H9 (cell line): ENCODE results near the gene EXOC2. TPM values are rescaled to one million over a fixed set of nuclear protein-coding genes. Genes with fewer than 3 reads are reported as not detected.

Source experiments
- DNase-seq: peaks from one replicate; pipeline ENCODE4 v3.0.0-alpha.2; 2017
- H2AFZ ChIP-seq: one replicate; pipeline ENCODE4 v1.6.1; 2013; ENCODE audit warnings: mild to moderate bottlenecking, low read length, control low read depth, moderate library complexity
- H2AK5ac ChIP-seq: 2 replicates; pipeline ENCODE4 v1.6.1; 2013; ENCODE audit warnings: low read length, control low read depth, mixed read lengths; ENCODE audit not compliant: insufficient read length
- H2BK120ac ChIP-seq: one replicate; pipeline ENCODE4 v1.6.1; 2013; ENCODE audit warnings: low read depth, mild to moderate bottlenecking, low read length, control low read depth, inconsistent platforms; ENCODE audit not compliant: poor library complexity, severe bottlenecking
- H2BK12ac ChIP-seq: 2 replicates; pipeline ENCODE4 v1.6.1; 2013; ENCODE audit warnings: low read length, control low read depth, mixed read lengths, low read depth; ENCODE audit not compliant: insufficient read length
- H2BK15ac ChIP-seq: 2 replicates; pipeline ENCODE4 v1.6.1; 2013; ENCODE audit warnings: low read depth, low read length, control low read depth
- H2BK20ac ChIP-seq: one replicate; pipeline ENCODE4 v1.6.1; 2013; ENCODE audit warnings: low read depth, mild to moderate bottlenecking, low read length, control low read depth, inconsistent platforms; ENCODE audit not compliant: poor library complexity, severe bottlenecking
- H2BK5ac ChIP-seq: 2 replicates; pipeline ENCODE4 v1.6.1; 2013; ENCODE audit warnings: low read length, control low read depth, mixed read lengths; ENCODE audit not compliant: insufficient read length
- H3K14ac ChIP-seq: 2 replicates; pipeline ENCODE4 v1.6.1; 2013; ENCODE audit warnings: low read length, control low read depth; ENCODE audit not compliant: insufficient read depth
- H3K18ac ChIP-seq: 2 replicates; pipeline ENCODE4 v1.6.1; 2013; ENCODE audit warnings: low read depth, mild to moderate bottlenecking, mixed read lengths, low read length, control low read depth; ENCODE audit not compliant: insufficient read length
- H3K23ac ChIP-seq: 2 replicates; pipeline ENCODE4 v1.6.1; 2013; ENCODE audit warnings: low read length, control low read depth, mixed read lengths, low read depth; ENCODE audit not compliant: insufficient read length
- H3K23me2 ChIP-seq: 2 replicates; pipeline ENCODE4 v1.6.1; 2013; ENCODE audit warnings: low read depth, mild to moderate bottlenecking, mixed read lengths, low read length, control low read depth; ENCODE audit not compliant: insufficient read length, poor library complexity, severe bottlenecking
- H3K27ac ChIP-seq: 2 replicates; pipeline ENCODE4 v1.5.1; 2013; ENCODE audit warnings: low read length, control low read depth, mixed read lengths, low read depth; ENCODE audit not compliant: insufficient read length
- H3K27me3 ChIP-seq: 2 replicates; pipeline ENCODE4 v1.6.1; 2013; ENCODE audit warnings: low read length, control low read depth, inconsistent platforms; ENCODE audit not compliant: insufficient read depth
- H3K4ac ChIP-seq: 2 replicates; pipeline ENCODE4 v1.6.1; 2013; ENCODE audit warnings: low read depth, mild to moderate bottlenecking, control low read depth, inconsistent platforms, low read length, moderate library complexity
- H3K4me1 ChIP-seq: 2 replicates; pipeline ENCODE4 v1.6.1; 2013; ENCODE audit warnings: low read length, control low read depth, inconsistent platforms; ENCODE audit not compliant: insufficient read depth
- H3K4me2 ChIP-seq: 2 replicates; pipeline ENCODE4 v1.6.1; 2013; ENCODE audit warnings: low read length, control low read depth, mixed read lengths; ENCODE audit not compliant: insufficient read length, insufficient read depth
- H3K56ac ChIP-seq: 2 replicates; pipeline ENCODE4 v1.6.1; 2013; ENCODE audit warnings: low read depth, mild to moderate bottlenecking, mixed read lengths, low read length, control low read depth; ENCODE audit not compliant: insufficient read length
- H3K79me1 ChIP-seq: 2 replicates; pipeline ENCODE4 v1.6.1; 2013; ENCODE audit warnings: low read depth, mild to moderate bottlenecking, moderate library complexity, low read length, control low read depth, inconsistent platforms; ENCODE audit not compliant: insufficient read depth, poor library complexity, severe bottlenecking
- H3K79me2 ChIP-seq: 2 replicates; pipeline ENCODE4 v1.6.1; 2013; ENCODE audit warnings: low read length, control low read depth, inconsistent platforms; ENCODE audit not compliant: insufficient read depth
- H3K9ac ChIP-seq: 2 replicates; pipeline ENCODE4 v1.6.1; 2013; ENCODE audit warnings: low read length, control low read depth, mixed read lengths; ENCODE audit not compliant: insufficient read length; ENCODE audit errors: extremely low read depth
- H3K9me3 ChIP-seq: one replicate; pipeline ENCODE4 v1.6.1; 2013; ENCODE audit warnings: low read depth, low read length, inconsistent platforms; ENCODE audit not compliant: control insufficient read depth
- H3T11ph ChIP-seq: one replicate; pipeline ENCODE4 v1.6.1; 2013; ENCODE audit warnings: mild to moderate bottlenecking, low read length, control low read depth, inconsistent platforms
- H4K20me1 ChIP-seq: one replicate; pipeline ENCODE4 v1.6.1; 2013; ENCODE audit not compliant: control insufficient read depth, insufficient read length, insufficient read depth
- H4K5ac ChIP-seq: 2 replicates; pipeline ENCODE4 v1.6.1; 2013; ENCODE audit warnings: low read depth, mild to moderate bottlenecking, mixed read lengths, low read length, control low read depth; ENCODE audit not compliant: insufficient read length
- H4K8ac ChIP-seq: replicated peaks from 2 replicates; pipeline ENCODE4 v1.6.1; 2013; ENCODE audit warnings: low read length, control low read depth, mixed read lengths, low read depth; ENCODE audit not compliant: insufficient read length
- H4K91ac ChIP-seq: 2 replicates; pipeline ENCODE4 v1.6.1; 2013; ENCODE audit warnings: low read depth, mild to moderate bottlenecking, moderate library complexity, mixed read lengths, low read length, control low read depth; ENCODE audit not compliant: insufficient read length
- H3K27ac Mint-ChIP-seq, 3 experiments: 2 replicates in 2 of 3; 3 replicates in 1 of 3; pipeline ENCODE4 v1.8.0; 2020 to 2021; ENCODE audit warnings: mixed read lengths in 3 of 3, mild to moderate bottlenecking in 1 of 3, moderate library complexity in 1 of 3
- H3K27me3 Mint-ChIP-seq: 2 replicates; pipeline ENCODE4 v1.8.0; 2021; ENCODE audit warnings: low read depth, mild to moderate bottlenecking, moderate library complexity, mixed read lengths
- H3K36me3 Mint-ChIP-seq, 3 experiments: 2 replicates in 2 of 3; 3 replicates in 1 of 3; pipeline ENCODE4 v1.8.0; 2020 to 2021; ENCODE audit warnings: low read depth in 3 of 3, mixed read lengths in 3 of 3; ENCODE audit not compliant: insufficient read depth in 1 of 3
- H3K4me1 Mint-ChIP-seq, 2 experiments: 2 replicates each; pipeline ENCODE4 v1.8.0; 2020; ENCODE audit warnings: mixed read lengths in 2 of 2
- H3K4me3 Mint-ChIP-seq, 2 experiments: 2 replicates in 1 of 2; 3 replicates in 1 of 2; pipeline ENCODE4 v1.8.0; 2020 to 2021; ENCODE audit warnings: mild to moderate bottlenecking in 2 of 2, mixed read lengths in 2 of 2, moderate library complexity in 1 of 2
- H3K9me3 Mint-ChIP-seq, 2 experiments: 2 replicates in 1 of 2; 3 replicates in 1 of 2; pipeline ENCODE4 v1.8.0; 2020; ENCODE audit warnings: mild to moderate bottlenecking in 2 of 2, mixed read lengths in 2 of 2, moderate library complexity in 1 of 2
- WGBS: extraction: QIAGEN DNeasy Blood & Tissue Kit; methylation state at CpG from one replicate; pipeline ENCODE4 v1.1.7; 2013; ENCODE audit warnings: missing lambda C conversion rate, low lambda C conversion rate, mixed read lengths; ENCODE audit not compliant: insufficient read length; ENCODE audit errors: extremely low coverage; 5-methylcytosine and 5-hydroxymethylcytosine counted together
- total RNA-seq: library from RNA; stranded (reverse); gene quantifications from 2 replicates; pipeline ENCODE4 v1.2.1, GENCODE V29; 2021
- TF ChIP-seq, protein P1 (sequence below): fragments of 200-600 bp; sonication (generic); conservative IDR thresholded peaks from 3 replicates; pipeline ENCODE4 v1.8.0; 2021; ENCODE audit warnings: antibody characterized with exemption, mild to moderate bottlenecking

Gene EXOC2
- total RNA-seq, 1 experiment from 2014 or later, result 29.9 TPM

- no peak overlapping the region for H3K27ac ChIP-seq
These were observed 3.7 kb downstream of the EXOC2 start for GRCh38 chr6:689223-689622.

More at GRCh38 chr6:689223-689622, 3.7 kb downstream of the EXOC2 start:
- no CpG with 5 or more reads among the region's 2 CpGs for WGBS
- Histone ChIP-seq H4K20me1 (no peaks in the 10 kb centered on the region), H3K23me2 (peaks cover 3% of the 10 kb centered on the region), H3K23ac (no peak overlapping the region), H2AK5ac (no peak overlapping the region), H3K27me3 (no peaks in the 10 kb centered on the region), H4K8ac (no peak overlapping the region), H3T11ph (no peak overlapping the region), H2BK15ac (no peak overlapping the region), H3K79me2 (peaks cover 24% of the 10 kb centered on the region; the same call in 1 of the 2 replicates), H2AFZ (no peak overlapping the region), H2BK5ac (no peak overlapping the region), H2BK20ac (no peak overlapping the region), H2BK120ac (no peak overlapping the region), H3K9me3 (no peaks in the 10 kb centered on the region), H3K9ac (no peak overlapping the region), H2BK12ac (no peak overlapping the region), H4K91ac (no peak overlapping the region), H3K56ac (no peak overlapping the region), H3K4me1 (peaks cover 12% of the 10 kb centered on the region; the same call in 1 of the 2 replicates), H4K5ac (no peak overlapping the region), H3K14ac (no peak overlapping the region), H3K4ac (no peak overlapping the region), H3K18ac (no peak overlapping the region), H3K79me1 (no peaks in the 10 kb centered on the region), H3K4me2 (no peak overlapping the region)
- peaks cover 0 to 10% (median 0%) of the 10 kb centered on the region in 3 experiments; a peak in 4 of 7 replicates for H3K36me3 Mint-ChIP-seq
- H3K27me3 Mint-ChIP-seq, result no peaks in the 10 kb centered on the region
- H3K27ac Mint-ChIP-seq, result peak overlapping the region in 2 of 3 experiments; percentile 18 to 23; a peak in 1 of 7 replicates
- peaks cover 30 to 49% of the 10 kb centered on the region in 2 experiments for H3K4me1 Mint-ChIP-seq
- no peak for DNase-seq
- TF ChIP-seq, protein P1, sequence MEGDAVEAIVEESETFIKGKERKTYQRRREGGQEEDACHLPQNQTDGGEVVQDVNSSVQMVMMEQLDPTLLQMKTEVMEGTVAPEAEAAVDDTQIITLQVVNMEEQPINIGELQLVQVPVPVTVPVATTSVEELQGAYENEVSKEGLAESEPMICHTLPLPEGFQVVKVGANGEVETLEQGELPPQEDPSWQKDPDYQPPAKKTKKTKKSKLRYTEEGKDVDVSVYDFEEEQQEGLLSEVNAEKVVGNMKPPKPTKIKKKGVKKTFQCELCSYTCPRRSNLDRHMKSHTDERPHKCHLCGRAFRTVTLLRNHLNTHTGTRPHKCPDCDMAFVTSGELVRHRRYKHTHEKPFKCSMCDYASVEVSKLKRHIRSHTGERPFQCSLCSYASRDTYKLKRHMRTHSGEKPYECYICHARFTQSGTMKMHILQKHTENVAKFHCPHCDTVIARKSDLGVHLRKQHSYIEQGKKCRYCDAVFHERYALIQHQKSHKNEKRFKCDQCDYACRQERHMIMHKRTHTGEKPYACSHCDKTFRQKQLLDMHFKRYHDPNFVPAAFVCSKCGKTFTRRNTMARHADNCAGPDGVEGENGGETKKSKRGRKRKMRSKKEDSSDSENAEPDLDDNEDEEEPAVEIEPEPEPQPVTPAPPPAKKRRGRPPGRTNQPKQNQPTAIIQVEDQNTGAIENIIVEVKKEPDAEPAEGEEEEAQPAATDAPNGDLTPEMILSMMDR, result no peak
- no peaks in the 10 kb centered on the region for H3K9me3 Mint-ChIP-seq
- H3K4me3 Mint-ChIP-seq, result no peak overlapping the region
